Transverse colon (tissue), 3 donors: Measurements from ENCODE around the gene PLPP1.

ENCODE experiments used
- CTCF ChIP-seq, 5 experiments: fragments of 200-600 bp in 3 of 5; fragments of 450-650 bp in 2 of 5; sonication (generic) in 3 of 5; IDR thresholded peaks; 1 replicate in 2 of 5; 2 replicates in 3 of 5; pipeline ENCODE4 v1.5.1; 2016 to 2017; ENCODE audit warnings: antibody characterized with exemption in 5 of 5, inconsistent platforms in 3 of 5, mild to moderate bottlenecking in 2 of 5, moderate library complexity in 1 of 5
- EP300 ChIP-seq: sonication (generic); formaldehyde crosslinking; IDR thresholded peaks from one replicate; pipeline ENCODE4 v1.6.1; 2017; ENCODE audit warnings: antibody characterized with exemption, low read depth
- POLR2A ChIP-seq: fragments of 450-650 bp; IDR thresholded peaks from one replicate; pipeline ENCODE4 v1.6.1; 2016; ENCODE audit warnings: antibody characterized with exemption, mild to moderate bottlenecking, moderate library complexity

DNA sequence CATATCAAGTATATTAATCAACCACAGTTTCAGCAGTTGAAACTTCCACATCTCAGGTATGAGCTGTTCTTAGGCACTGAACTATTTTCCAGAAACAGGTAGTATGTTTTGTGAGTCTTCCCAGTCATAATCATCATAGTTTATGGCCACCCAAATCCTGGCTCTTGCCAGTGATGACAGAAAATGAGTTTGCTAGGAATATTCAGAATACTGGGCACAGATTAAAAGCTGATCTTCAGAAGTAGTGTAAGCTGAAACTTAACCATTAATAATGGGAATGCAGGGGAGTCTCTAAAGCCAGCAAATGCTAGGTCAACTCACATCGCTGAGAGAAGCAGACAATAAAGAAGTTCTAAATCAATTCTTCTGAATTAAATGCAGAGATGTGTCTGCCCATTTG lies 64.5 kb downstream of the PLPP1 start:
- TF ChIP-seq CTCF (IDR thresholded peaks at IDR 0.05): no peak
- TF ChIP-seq POLR2A: no peak
- no peak for TF ChIP-seq EP300
